Natural killer cell (primary cell): ENCODE data around the gene FADS2. TPM values are rescaled to one million over a fixed set of nuclear protein-coding genes. Genes with fewer than 3 reads are reported as not detected.
A peak's percentile ranks its signal among the peaks of the same experiment; 100 is the strongest.

Experiments
- ATAC-seq, 3 donors: fragments of 150-1000 bp in 2 of 3; fragments of 200-7000 bp in 1 of 3; cut with Tn5 transposase; 1 replicate in 1 of 3; 2 replicates in 2 of 3; pipeline ENCODE4 v1.10.0; 2021; ENCODE audit warnings: mild to moderate bottlenecking in 2 of 3, moderate library complexity in 2 of 3
- DNase-seq, 2 donors: peaks; one replicate each; pipeline versions ENCODE4 v3.0.0 to v3.0.0-alpha.2; 2013 to 2021; ENCODE audit warnings: mixed read lengths in 1 of 2
- H3K27ac ChIP-seq: one replicate; pipeline ENCODE4 v1.5.1; 2013; ENCODE audit warnings: mild to moderate bottlenecking, low read length
- H3K27me3 ChIP-seq: one replicate; pipeline ENCODE4 v1.6.1; 2013; ENCODE audit warnings: low read length; ENCODE audit not compliant: control insufficient read depth, insufficient read depth
- H3K36me3 ChIP-seq: one replicate; pipeline ENCODE4 v1.6.1; 2013; ENCODE audit warnings: low read length; ENCODE audit not compliant: control insufficient read depth, insufficient read depth
- H3K4me1 ChIP-seq: one replicate; pipeline ENCODE4 v1.6.1; 2013; ENCODE audit warnings: low read length; ENCODE audit not compliant: control insufficient read depth, insufficient read depth
- H3K4me3 ChIP-seq: one replicate; pipeline ENCODE4 v1.5.1; 2013; ENCODE audit warnings: low read length
- H3K9me3 ChIP-seq: one replicate; pipeline ENCODE4 v1.6.1; 2013; ENCODE audit warnings: low read length; ENCODE audit not compliant: control insufficient read depth, insufficient read depth
- H3K27ac Mint-ChIP-seq, 2 donors: one replicate each; pipeline ENCODE4 v1.8.0; 2022; ENCODE audit warnings: mild to moderate bottlenecking in 2 of 2, mixed read lengths in 2 of 2, moderate library complexity in 1 of 2
- H3K27me3 Mint-ChIP-seq, 2 donors: one replicate each; pipeline ENCODE4 v1.8.0; 2022; ENCODE audit warnings: low read depth in 2 of 2, mixed read lengths in 2 of 2
- H3K36me3 Mint-ChIP-seq: one replicate; pipeline ENCODE4 v1.8.0; 2022; ENCODE audit warnings: mixed read lengths
- H3K4me1 Mint-ChIP-seq, 2 donors: one replicate each; pipeline ENCODE4 v1.8.0; 2022; ENCODE audit warnings: mixed read lengths in 2 of 2
- H3K4me3 Mint-ChIP-seq: one replicate; pipeline ENCODE4 v1.8.0; 2022; ENCODE audit warnings: mild to moderate bottlenecking, moderate library complexity, mixed read lengths
- H3K9me3 Mint-ChIP-seq, 2 donors: one replicate each; pipeline ENCODE4 v1.8.0; 2022; ENCODE audit warnings: mixed read lengths in 2 of 2
- WGBS: methylation state at CpG from one replicate; pipeline ENCODE4 v1.1.7; 2013; ENCODE audit warnings: missing lambda C conversion rate; ENCODE audit not compliant: insufficient coverage; 5-methylcytosine and 5-hydroxymethylcytosine counted together
- intact Hi-C: fragments of 100-400 bp; cut with micrococcal nuclease; formaldehyde crosslinking; loops from one replicate; pipeline ENCODE4 v1.14.2; 2022
- total RNA-seq, 4 donors: library from RNA; stranded (reverse); fragments of 120-200 nt in 1 of 4; gene quantifications; one replicate each; pipeline versions ENCODE4 v1.2.3 to v1.2.4, GENCODE V29; 2013 to 2022
- TF ChIP-seq, protein P1 (sequence below): fragments of 200-600 bp; IDR thresholded peaks from one replicate; pipeline ENCODE4 v1.8.0; 2022; ENCODE audit warnings: antibody characterized with exemption

FADS2 gene
- total RNA-seq, 3 donors from 2014 or later (not counting 1 experiment from before 2014, with no cell fraction given), result 30.4 to 52.7 (median 34.4) TPM

GRCh38 chr11:61826930-61827570 lies 1.1 kb upstream of the FADS2 start:
- Histone ChIP-seq H3K4me3 (peak overlapping the region; percentile 62), H3K36me3 (no peaks in the 10 kb centered on the region), H3K4me1 (peaks cover 32% of the 10 kb centered on the region), H3K27ac (peak overlapping the region; percentile 44), H3K27me3 (no peaks in the 10 kb centered on the region), H3K9me3 (no peaks in the 10 kb centered on the region)
- DNase-seq (peak in 1 of 2 donors; percentile 14), ATAC-seq (peak in 1 of 3 donors; percentile 18)
- H3K27ac Mint-ChIP-seq, result peak overlapping the region; percentile 63 to 88
- peaks cover 25 to 57% of the 10 kb centered on the region in 2 donors for H3K4me1 Mint-ChIP-seq
- no peaks in the 10 kb centered on the region for H3K9me3 Mint-ChIP-seq
- peak overlapping the region; percentile 92 for H3K4me3 Mint-ChIP-seq
- TF ChIP-seq, protein P1, sequence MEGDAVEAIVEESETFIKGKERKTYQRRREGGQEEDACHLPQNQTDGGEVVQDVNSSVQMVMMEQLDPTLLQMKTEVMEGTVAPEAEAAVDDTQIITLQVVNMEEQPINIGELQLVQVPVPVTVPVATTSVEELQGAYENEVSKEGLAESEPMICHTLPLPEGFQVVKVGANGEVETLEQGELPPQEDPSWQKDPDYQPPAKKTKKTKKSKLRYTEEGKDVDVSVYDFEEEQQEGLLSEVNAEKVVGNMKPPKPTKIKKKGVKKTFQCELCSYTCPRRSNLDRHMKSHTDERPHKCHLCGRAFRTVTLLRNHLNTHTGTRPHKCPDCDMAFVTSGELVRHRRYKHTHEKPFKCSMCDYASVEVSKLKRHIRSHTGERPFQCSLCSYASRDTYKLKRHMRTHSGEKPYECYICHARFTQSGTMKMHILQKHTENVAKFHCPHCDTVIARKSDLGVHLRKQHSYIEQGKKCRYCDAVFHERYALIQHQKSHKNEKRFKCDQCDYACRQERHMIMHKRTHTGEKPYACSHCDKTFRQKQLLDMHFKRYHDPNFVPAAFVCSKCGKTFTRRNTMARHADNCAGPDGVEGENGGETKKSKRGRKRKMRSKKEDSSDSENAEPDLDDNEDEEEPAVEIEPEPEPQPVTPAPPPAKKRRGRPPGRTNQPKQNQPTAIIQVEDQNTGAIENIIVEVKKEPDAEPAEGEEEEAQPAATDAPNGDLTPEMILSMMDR, result no peak
- WGBS, result 29% methylated on average over 22 of the region's 23 CpGs
- H3K27me3 Mint-ChIP-seq, result no peaks in the 10 kb centered on the region
- intact Hi-C loops, result loop anchor here (5.0 kb wide), 1 partner anchor 35 kb away; the partner anchor contains the start of genes FEN1 and TMEM258
- no peaks in the 10 kb centered on the region for H3K36me3 Mint-ChIP-seq

- ATAC-seq, result peak in 1 of 3 donors; percentile 2
- peak overlapping the region; percentile 88 to 97 for H3K27ac Mint-ChIP-seq
- intact Hi-C loops, result loop anchor here (5.0 kb wide), 1 partner anchor 36 kb away; the partner anchor contains the start of genes FEN1 and TMEM258
Observed at GRCh38 chr11:61828379-61828628, 204 bp downstream of the FADS2 start.

GRCh38 chr11:61828629-61829407 lies 718 bp downstream of the FADS2 start:
- peak overlapping the region; percentile 88 to 97 for H3K27ac Mint-ChIP-seq

More at GRCh38 chr11:61828379-61828628, 204 bp downstream of the FADS2 start:
- Histone ChIP-seq H3K4me1 (peaks cover 32% of the 10 kb centered on the region), H3K27ac (peak overlapping the region; percentile 42), H3K27me3 (no peaks in the 10 kb centered on the region), H3K4me3 (peak overlapping the region; percentile 62), H3K36me3 (no peaks in the 10 kb centered on the region), H3K9me3 (no peaks in the 10 kb centered on the region)
- TF ChIP-seq, protein P1, result no peak
- H3K36me3 Mint-ChIP-seq, result no peaks in the 10 kb centered on the region
- H3K4me1 Mint-ChIP-seq, result peaks cover 37 to 60% of the 10 kb centered on the region in 2 donors
- DNase-seq, result no peak
- H3K4me3 Mint-ChIP-seq, result peak overlapping the region; percentile 92
- no peaks in the 10 kb centered on the region for H3K27me3 Mint-ChIP-seq
- H3K9me3 Mint-ChIP-seq, result no peaks in the 10 kb centered on the region
- 0% methylated on average over 16 of the region's 16 CpGs for WGBS

More at GRCh38 chr11:61828629-61829407, 718 bp downstream of the FADS2 start:
- Mint-ChIP-seq H3K4me1 (peaks cover 43 to 65% of the 10 kb centered on the region in 2 donors), H3K4me3 (peak overlapping the region; percentile 92), H3K27me3 (no peaks in the 10 kb centered on the region), H3K9me3 (no peaks in the 10 kb centered on the region), H3K36me3 (no peaks in the 10 kb centered on the region)
- Histone ChIP-seq H3K36me3 (no peaks in the 10 kb centered on the region), H3K4me1 (peaks cover 34% of the 10 kb centered on the region), H3K9me3 (no peaks in the 10 kb centered on the region), H3K4me3 (peak overlapping the region; percentile 62), H3K27ac (peak overlapping the region; percentile 42), H3K27me3 (no peaks in the 10 kb centered on the region)
- TF ChIP-seq, protein P1, result peak; percentile 58
- intact Hi-C loops, result loop anchor here (5.0 kb wide), 1 partner anchor 37 kb away; the partner anchor contains the start of genes FEN1 and TMEM258
- WGBS, result 3% methylated on average over 55 of the region's 55 CpGs
- peak; percentile 59 to 63 (median 63) for ATAC-seq
- peak; percentile 47 to 61 for DNase-seq
